Measurements from ENCODE around the gene KANSL1. TPM values are rescaled to one million over a fixed set of nuclear protein-coding genes. Genes with fewer than 3 reads are reported as not detected.
A peak's percentile ranks its signal among the peaks of the same experiment; 100 is the strongest.

KANSL1 gene
- total RNA-seq, 1 donor from 2014 or later, result 99.8 TPM

DNA sequence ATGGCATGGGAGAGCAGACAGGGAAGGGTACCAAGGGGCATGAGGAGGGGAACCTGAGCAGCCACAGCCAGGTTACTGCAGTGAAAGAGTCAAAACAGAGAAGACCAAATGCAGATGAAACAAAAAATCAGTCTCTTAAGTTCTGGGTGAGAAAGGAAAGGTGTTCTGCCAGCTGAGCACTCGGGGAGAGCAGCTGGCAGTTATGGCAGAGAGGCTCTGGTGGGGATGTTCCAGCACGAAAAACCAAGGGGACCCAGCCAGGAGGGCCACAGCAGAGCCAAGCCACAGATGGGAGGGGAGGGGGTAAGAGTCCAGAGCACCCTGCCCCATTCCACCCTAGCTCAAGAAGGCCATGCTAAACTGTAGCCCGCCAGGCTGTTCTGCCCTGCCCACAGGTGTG is 162.5 kb downstream of the KANSL1 start:
- Histone ChIP-seq H3K4me2 (ENCODE audit: low read length) (no peak overlapping the region), H3K36me3 (ENCODE audit: insufficient read depth, low read length) (peaks cover 54% of the 10 kb centered on the region), H2AFZ (ENCODE audit: low read depth, low read length) (no peak overlapping the region), H3K9me3 (ENCODE audit: insufficient read depth, low read depth, low read length) (no peaks in the 10 kb centered on the region), H4K20me1 (ENCODE audit: insufficient read depth, low read length) (peaks cover 36% of the 10 kb centered on the region), H3K27ac (ENCODE audit: low read depth, low read length) (no peak overlapping the region), H3K27me3 (ENCODE audit: insufficient read depth, low read length) (no peaks in the 10 kb centered on the region), H3K4me3 (ENCODE audit: insufficient read depth, low read depth, low read length) (no peak overlapping the region), H3K4me1 (ENCODE audit: insufficient read depth, low read length) (no peaks in the 10 kb centered on the region), H3K9ac (ENCODE audit: low read length) (no peak overlapping the region), H3K79me2 (ENCODE audit: insufficient read depth, low read length) (no peaks in the 10 kb centered on the region)
- Mint-ChIP-seq H3K36me3 (ENCODE audit: low read depth, unreplicated experiment) (peaks cover 29% of the 10 kb centered on the region), H3K4me1 (ENCODE audit: low read depth, unreplicated experiment) (no peaks in the 10 kb centered on the region), H3K27me3 (ENCODE audit: low read depth, unreplicated experiment) (no peaks in the 10 kb centered on the region), H3K4me3 (ENCODE audit: unreplicated experiment) (no peak overlapping the region), H3K9me3 (ENCODE audit: unreplicated experiment) (no peaks in the 10 kb centered on the region), H3K27ac (ENCODE audit: unreplicated experiment) (peak overlapping the region; percentile 20)
- FAIRE-seq (no peak), DNase-seq (ENCODE audit: low read depth) (no peak)
- TF ChIP-seq EZH2 (IDR thresholded peaks at IDR 0.05; ENCODE audit: insufficient read depth, low read length), result no peak
- TF ChIP-seq, protein P1, sequence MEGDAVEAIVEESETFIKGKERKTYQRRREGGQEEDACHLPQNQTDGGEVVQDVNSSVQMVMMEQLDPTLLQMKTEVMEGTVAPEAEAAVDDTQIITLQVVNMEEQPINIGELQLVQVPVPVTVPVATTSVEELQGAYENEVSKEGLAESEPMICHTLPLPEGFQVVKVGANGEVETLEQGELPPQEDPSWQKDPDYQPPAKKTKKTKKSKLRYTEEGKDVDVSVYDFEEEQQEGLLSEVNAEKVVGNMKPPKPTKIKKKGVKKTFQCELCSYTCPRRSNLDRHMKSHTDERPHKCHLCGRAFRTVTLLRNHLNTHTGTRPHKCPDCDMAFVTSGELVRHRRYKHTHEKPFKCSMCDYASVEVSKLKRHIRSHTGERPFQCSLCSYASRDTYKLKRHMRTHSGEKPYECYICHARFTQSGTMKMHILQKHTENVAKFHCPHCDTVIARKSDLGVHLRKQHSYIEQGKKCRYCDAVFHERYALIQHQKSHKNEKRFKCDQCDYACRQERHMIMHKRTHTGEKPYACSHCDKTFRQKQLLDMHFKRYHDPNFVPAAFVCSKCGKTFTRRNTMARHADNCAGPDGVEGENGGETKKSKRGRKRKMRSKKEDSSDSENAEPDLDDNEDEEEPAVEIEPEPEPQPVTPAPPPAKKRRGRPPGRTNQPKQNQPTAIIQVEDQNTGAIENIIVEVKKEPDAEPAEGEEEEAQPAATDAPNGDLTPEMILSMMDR (IDR thresholded peaks at IDR 0.05; ENCODE audit: insufficient read depth, low read depth, low read length), result no peak

DNA sequence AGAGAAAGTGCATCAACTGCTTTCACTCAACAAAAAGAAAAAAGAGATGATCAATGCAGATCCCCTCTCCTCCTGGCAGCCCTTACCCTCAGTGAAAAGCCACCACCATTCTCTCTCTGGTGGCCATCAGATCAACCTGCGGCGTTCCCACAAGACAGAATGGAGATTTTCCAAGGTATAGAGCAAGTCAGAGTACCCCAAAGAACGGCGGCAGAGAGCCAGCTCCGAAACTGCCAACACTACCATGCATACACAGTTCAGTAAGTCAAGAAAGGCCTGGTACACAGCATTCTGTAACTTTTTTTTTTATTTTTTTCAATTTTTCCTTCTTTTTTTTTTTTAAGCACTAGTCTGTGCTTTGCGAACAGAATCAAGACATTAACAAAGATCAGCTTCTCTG is 163.6 kb downstream of the KANSL1 start:
- Mint-ChIP-seq H3K27ac (ENCODE audit: unreplicated experiment) (no peak overlapping the region), H3K36me3 (ENCODE audit: low read depth, unreplicated experiment) (peaks cover 30% of the 10 kb centered on the region), H3K9me3 (ENCODE audit: unreplicated experiment) (no peaks in the 10 kb centered on the region), H3K27me3 (ENCODE audit: low read depth, unreplicated experiment) (no peaks in the 10 kb centered on the region), H3K4me3 (ENCODE audit: unreplicated experiment) (no peak overlapping the region), H3K4me1 (ENCODE audit: low read depth, unreplicated experiment) (no peaks in the 10 kb centered on the region)
- Histone ChIP-seq H3K27ac (ENCODE audit: low read depth, low read length) (no peak overlapping the region), H3K9ac (ENCODE audit: low read length) (no peak overlapping the region), H3K4me2 (ENCODE audit: low read length) (no peak overlapping the region), H3K4me3 (ENCODE audit: insufficient read depth, low read depth, low read length) (no peak overlapping the region), H3K79me2 (ENCODE audit: insufficient read depth, low read length) (no peaks in the 10 kb centered on the region), H3K9me3 (ENCODE audit: insufficient read depth, low read depth, low read length) (no peaks in the 10 kb centered on the region), H2AFZ (ENCODE audit: low read depth, low read length) (no peak overlapping the region), H3K4me1 (ENCODE audit: insufficient read depth, low read length) (no peaks in the 10 kb centered on the region), H4K20me1 (ENCODE audit: insufficient read depth, low read length) (peaks cover 34% of the 10 kb centered on the region), H3K36me3 (ENCODE audit: insufficient read depth, low read length) (peaks cover 43% of the 10 kb centered on the region), H3K27me3 (ENCODE audit: insufficient read depth, low read length) (no peaks in the 10 kb centered on the region)
- TF ChIP-seq EZH2 (IDR thresholded peaks at IDR 0.05; ENCODE audit: insufficient read depth, low read length), result no peak
- TF ChIP-seq, protein P1 (IDR thresholded peaks at IDR 0.05; ENCODE audit: insufficient read depth, low read depth, low read length), result no peak
- DNase-seq (ENCODE audit: low read depth) (no peak), FAIRE-seq (no peak)

DNA sequence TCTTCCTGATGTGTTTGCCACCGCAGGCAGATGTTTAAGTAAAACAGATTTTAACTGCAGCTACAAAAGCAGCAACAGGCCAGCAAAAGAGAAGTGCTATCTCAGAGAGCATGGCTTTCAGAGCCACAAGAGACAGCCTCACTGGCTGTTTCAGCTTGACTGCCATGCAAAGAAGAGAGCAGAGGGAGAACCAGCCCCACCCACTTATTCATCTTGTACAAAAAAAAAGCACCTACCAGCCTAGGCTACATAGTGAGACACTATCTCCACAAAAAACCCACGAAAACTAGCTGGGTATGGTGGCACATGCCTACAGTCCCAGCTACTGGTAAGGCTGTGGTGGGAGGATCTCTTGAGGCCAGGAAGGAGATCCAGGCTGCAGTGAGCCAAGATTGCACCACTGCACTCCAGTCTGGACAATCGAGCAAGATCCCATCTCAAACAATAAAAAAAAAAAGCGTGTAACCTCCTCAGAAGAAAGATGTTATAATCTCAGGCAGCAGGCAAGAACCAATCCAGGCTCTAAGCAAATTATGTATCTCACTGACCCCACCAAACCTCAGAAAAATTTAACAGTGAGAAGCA is 164.2 kb downstream of the KANSL1 start:
- Histone ChIP-seq H3K36me3 (ENCODE audit: insufficient read depth, low read length) (peaks cover 39% of the 10 kb centered on the region), H3K27me3 (ENCODE audit: insufficient read depth, low read length) (no peaks in the 10 kb centered on the region), H3K9ac (ENCODE audit: low read length) (no peak overlapping the region), H3K9me3 (ENCODE audit: insufficient read depth, low read depth, low read length) (no peaks in the 10 kb centered on the region), H3K4me2 (ENCODE audit: low read length) (no peak overlapping the region), H4K20me1 (ENCODE audit: insufficient read depth, low read length) (peaks cover 28% of the 10 kb centered on the region), H3K27ac (ENCODE audit: low read depth, low read length) (no peak overlapping the region), H3K4me3 (ENCODE audit: insufficient read depth, low read depth, low read length) (no peak overlapping the region), H2AFZ (ENCODE audit: low read depth, low read length) (no peak overlapping the region), H3K79me2 (ENCODE audit: insufficient read depth, low read length) (no peaks in the 10 kb centered on the region), H3K4me1 (ENCODE audit: insufficient read depth, low read length) (no peaks in the 10 kb centered on the region)
- TF ChIP-seq, protein P1 (IDR thresholded peaks at IDR 0.05; ENCODE audit: insufficient read depth, low read depth, low read length), result no peak
- no peak for TF ChIP-seq EZH2 (IDR thresholded peaks at IDR 0.05; ENCODE audit: insufficient read depth, low read length)
- no peak overlapping the region for H3K4me3 Mint-ChIP-seq (ENCODE audit: unreplicated experiment)
- DNase-seq (ENCODE audit: low read depth), result no peak
- no peak overlapping the region for H3K27ac Mint-ChIP-seq (ENCODE audit: unreplicated experiment)
- FAIRE-seq, result no peak
- H3K9me3 Mint-ChIP-seq (ENCODE audit: unreplicated experiment), result no peaks in the 10 kb centered on the region
- no peaks in the 10 kb centered on the region for H3K4me1 Mint-ChIP-seq (ENCODE audit: low read depth, unreplicated experiment)
- H3K27me3 Mint-ChIP-seq (ENCODE audit: low read depth, unreplicated experiment), result no peaks in the 10 kb centered on the region
- peaks cover 29% of the 10 kb centered on the region for H3K36me3 Mint-ChIP-seq (ENCODE audit: low read depth, unreplicated experiment)
